Heart left ventricle (tissue), 16 donors: Measurements from ENCODE around the gene A2M. TPM values are rescaled to one million over a fixed set of nuclear protein-coding genes. Genes with fewer than 3 reads are reported as not detected.
"Not testable (repeated sequence)": the region's sequence is repeated elsewhere in the genome, so short reads cannot be mapped to it uniquely, and the experiment has no call there.

ENCODE experiments used
- ATAC-seq, 4 donors: fragments of 200-7000 bp; cut with Tn5 transposase; one replicate each; pipeline ENCODE4 v1.9.1; 2020 to 2022; ENCODE audit warnings: moderate library complexity in 4 of 4, mild to moderate bottlenecking in 3 of 4, moderate number of reproducible peaks in 1 of 4
- DNase-seq, 5 donors: peaks; one replicate each; pipeline ENCODE4 v3.0.0-alpha.2; 2020
- H3K27ac ChIP-seq, 12 donors: fragments of 200-600 bp; sonication (generic) in 4 of 12; one replicate each; pipeline versions ENCODE4 v1.5.0 to v1.8.0; 2016 to 2022; ENCODE audit warnings: mild to moderate bottlenecking in 2 of 12
- H3K27me3 ChIP-seq, 9 donors: fragments of 200-600 bp; sonication (generic) in 2 of 9; one replicate each; pipeline versions ENCODE4 v1.5.1 to v1.8.0; 2016 to 2022; ENCODE audit warnings: mild to moderate bottlenecking in 3 of 9
- H3K36me3 ChIP-seq, 9 donors: fragments of 200-600 bp; sonication (generic) in 2 of 9; one replicate each; pipeline versions ENCODE4 v1.5.0 to v1.8.0; 2018 to 2022; ENCODE audit warnings: mild to moderate bottlenecking in 2 of 9
- H3K4me1 ChIP-seq, 12 donors: fragments of 200-600 bp; sonication (generic) in 4 of 12; one replicate each; pipeline versions ENCODE4 v1.5.0 to v1.8.0; 2016 to 2022; ENCODE audit warnings: mild to moderate bottlenecking in 3 of 12
- H3K4me3 ChIP-seq, 12 donors: fragments of 200-600 bp; sonication (generic) in 4 of 12; one replicate each; pipeline versions ENCODE4 v1.5.0 to v1.8.0; 2017 to 2022; ENCODE audit warnings: mild to moderate bottlenecking in 9 of 12, moderate library complexity in 4 of 12
- H3K9me3 ChIP-seq, 12 donors: fragments of 200-600 bp; sonication (generic) in 4 of 12; one replicate each; pipeline versions ENCODE4 v1.5.0 to v1.8.0; 2016 to 2022; ENCODE audit warnings: mild to moderate bottlenecking in 1 of 12
- POLR2A ChIP-seq, 2 donors: fragments of 450-650 bp; IDR thresholded peaks; one replicate each; pipeline ENCODE4 v1.6.1; 2017; ENCODE audit warnings: antibody characterized with exemption in 2 of 2, mild to moderate bottlenecking in 2 of 2, moderate library complexity in 2 of 2
- WGBS, 4 donors: extraction: QIAGEN DNeasy Blood & Tissue Kit in 2 of 4; methylation state at CpG; one replicate each; pipeline versions ENCODE4 v1.1.5 to v1.1.7; 2013 to 2018; 5-methylcytosine and 5-hydroxymethylcytosine counted together
- intact Hi-C, 10 donors: fragments of 100-400 bp; cut with DNase I; formaldehyde crosslinking; loops; one replicate each; pipeline versions ENCODE4 v1.11.1 to v1.14.2; 2022
- polyA plus RNA-seq, 2 donors: library from polyadenylated mRNA; stranded (reverse); fragments of 200-250 nt; gene quantifications; one replicate each; pipeline ENCODE4 v1.2.3, GENCODE V29; 2013
- total RNA-seq, 9 donors: library from RNA; depleted of rRNA in 2 of 9; stranded (reverse); fragments of >200 nt in 2 of 9; fragmentation: NEBNext Ultra II Directional in 3 of 9; extraction: Animal tissue kit (Norgen Biotek cat#: 25700) in 3 of 9; gene quantifications; one replicate each; pipeline versions ENCODE4 v1.1.0 to v1.2.4, GENCODE V29; 2016 to 2023
- TF ChIP-seq, protein P1 (sequence below), 12 donors: fragments of 200-600 bp; sonication (generic) in 4 of 12; IDR thresholded peaks; one replicate each; pipeline versions ENCODE4 v1.5.0 to v1.8.0; 2018 to 2022; ENCODE audit warnings: antibody characterized with exemption in 12 of 12, mild to moderate bottlenecking in 5 of 12
- donor health status: ischemic (EF 13 %, LVEDD 7.1; RV severe dilation, severe dysfunction).
- donor health status: healthy with polysubstance abuse.
- donor health status: DM: no; HTN: yes; CAD: no.
- donor health status: DM: no; HTN: no; CAD: no.
- donor health status: ischemic (EF 25% LVEDD 6.9; RV normal size, moderate dysfunction).
- donor health status: ischemic (EF 25% LVEDD 5.7; RV mildly dilated, moderate dysfunction).
- donor health status: healthy.
- donor health status: DM: yes; HTN: yes; CAD: no.
- donor health status: ischemic (EF 35%, LVEDD 5.7; RV mildly dilated, moderate dysfunction).
- donor health status: nonischemic (EF 11% LVEDD 7.7; RV severe dilation, severe dysfunction).
- donor health status: DM: yes; HTN: yes; CAD: no.
- donor health status: PGD.
- donor health status: ischemic (EF 29% LVEDD 5.4; RV normal size, mild dysfunction).
- donor health status: nonischemic (EF 23%, LVEDD 6.1; RV moderate dilation, normal function).

Gene A2M
- total and polyA plus RNA-seq, 11 donors: 133 to 1,706 (median 385) TPM

- intact Hi-C loops: no loop called here
- H3K4me1 ChIP-seq: no peaks in the 10 kb centered on the region
- ATAC-seq: no peak
- peaks cover 0 to 41% (median 11%) of the 10 kb centered on the region in 12 donors for H3K9me3 ChIP-seq
- H3K27ac ChIP-seq: no peak overlapping the region
- WGBS, 4 donors: 87 to 96% (median 92%) methylated on average over 3 of the region's 3 CpGs
- no peaks in the 10 kb centered on the region for H3K36me3 ChIP-seq
- H3K27me3 ChIP-seq: no peaks in the 10 kb centered on the region
- no peak for DNase-seq
- H3K4me3 ChIP-seq: no peak overlapping the region
- TF ChIP-seq, protein P1, sequence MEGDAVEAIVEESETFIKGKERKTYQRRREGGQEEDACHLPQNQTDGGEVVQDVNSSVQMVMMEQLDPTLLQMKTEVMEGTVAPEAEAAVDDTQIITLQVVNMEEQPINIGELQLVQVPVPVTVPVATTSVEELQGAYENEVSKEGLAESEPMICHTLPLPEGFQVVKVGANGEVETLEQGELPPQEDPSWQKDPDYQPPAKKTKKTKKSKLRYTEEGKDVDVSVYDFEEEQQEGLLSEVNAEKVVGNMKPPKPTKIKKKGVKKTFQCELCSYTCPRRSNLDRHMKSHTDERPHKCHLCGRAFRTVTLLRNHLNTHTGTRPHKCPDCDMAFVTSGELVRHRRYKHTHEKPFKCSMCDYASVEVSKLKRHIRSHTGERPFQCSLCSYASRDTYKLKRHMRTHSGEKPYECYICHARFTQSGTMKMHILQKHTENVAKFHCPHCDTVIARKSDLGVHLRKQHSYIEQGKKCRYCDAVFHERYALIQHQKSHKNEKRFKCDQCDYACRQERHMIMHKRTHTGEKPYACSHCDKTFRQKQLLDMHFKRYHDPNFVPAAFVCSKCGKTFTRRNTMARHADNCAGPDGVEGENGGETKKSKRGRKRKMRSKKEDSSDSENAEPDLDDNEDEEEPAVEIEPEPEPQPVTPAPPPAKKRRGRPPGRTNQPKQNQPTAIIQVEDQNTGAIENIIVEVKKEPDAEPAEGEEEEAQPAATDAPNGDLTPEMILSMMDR (IDR thresholded peaks at IDR 0.05): no peak
- TF ChIP-seq POLR2A (IDR thresholded peaks at IDR 0.05): no peak
Measured at GRCh38 chr12:9143929-9144729, 28.4 kb upstream of the A2M start.

DNA sequence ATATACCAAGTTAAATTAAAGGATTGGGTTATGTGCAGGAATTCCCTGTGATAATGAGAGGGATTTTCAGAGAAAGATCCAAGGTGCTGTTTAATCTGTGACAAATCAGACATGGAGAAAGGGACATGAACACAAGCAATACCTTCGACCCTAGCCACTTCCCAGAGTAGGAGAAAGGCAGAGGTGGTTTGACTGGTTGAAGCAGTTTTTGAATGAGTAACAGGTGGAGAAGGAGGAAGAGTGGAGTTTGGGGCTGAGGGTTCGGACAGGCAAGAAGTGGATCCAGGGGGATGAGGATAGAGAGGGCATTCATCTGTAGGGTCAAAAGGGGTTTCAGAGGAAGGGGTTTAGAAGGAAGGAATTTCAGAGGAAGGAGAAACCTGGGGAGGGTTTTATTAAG, 27.4 kb upstream of the A2M start:
- no peak for TF ChIP-seq POLR2A (IDR thresholded peaks at IDR 0.05)
- TF ChIP-seq, protein P1 (IDR thresholded peaks at IDR 0.05): no peak
- H3K4me1 ChIP-seq: no peaks in the 10 kb centered on the region
- no peak overlapping the region for H3K27ac ChIP-seq
- intact Hi-C loops: no loop called here
- 70 to 93% (median 87%) methylated on average over 2 of the region's 2 CpGs for WGBS, 4 donors
- no peak for DNase-seq
- H3K4me3 ChIP-seq: no peak overlapping the region
- H3K27me3 ChIP-seq: no peaks in the 10 kb centered on the region
- no peaks in the 10 kb centered on the region for H3K36me3 ChIP-seq
- ATAC-seq: no peak
- peaks cover 0 to 43% (median 11%) of the 10 kb centered on the region in 12 donors for H3K9me3 ChIP-seq

GRCh38 chr12:9139588-9140290, 24.0 kb upstream of the A2M start:
- intact Hi-C loops, H3K36me3 ChIP-seq, H3K27ac ChIP-seq, DNase-seq, H3K27me3 ChIP-seq, H3K4me3 ChIP-seq, H3K4me1 ChIP-seq, ATAC-seq: not testable (repeated sequence)
- peaks cover 0 to 33% (median 6%) of the 10 kb centered on the region in 12 donors for H3K9me3 ChIP-seq
- 49 to 65% (median 54%) methylated on average over 2 of the region's 2 CpGs for WGBS, 4 donors

DNA sequence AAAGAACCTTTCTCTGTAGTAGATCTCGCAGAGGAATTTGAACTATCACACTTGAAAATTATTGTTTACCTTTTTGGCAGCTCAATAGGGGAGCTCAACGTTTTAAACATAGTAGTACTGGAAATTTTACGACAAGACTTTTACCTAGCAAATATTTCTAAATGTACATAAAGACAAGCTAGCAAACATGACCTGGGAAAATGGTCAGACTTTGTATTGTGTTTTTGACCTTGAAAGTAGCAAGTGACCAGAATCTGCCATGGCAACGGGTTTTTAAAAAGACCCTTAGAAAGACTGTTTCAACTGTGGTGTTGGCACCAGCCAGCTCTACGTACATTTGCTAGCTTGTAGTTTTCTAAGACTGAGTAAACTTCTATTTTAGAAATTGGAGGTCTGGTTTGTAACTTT, 20.2 kb upstream of the A2M start:
- TF ChIP-seq, protein P1 (IDR thresholded peaks at IDR 0.05): no peak
- no peak for TF ChIP-seq POLR2A (IDR thresholded peaks at IDR 0.05)
- no peaks in the 10 kb centered on the region for H3K4me1 ChIP-seq
- WGBS, 4 donors: 92 to 96% (median 93%) methylated on average over 5 of the region's 5 CpGs
- H3K27ac ChIP-seq: no peak overlapping the region
- H3K4me3 ChIP-seq: no peak overlapping the region
- intact Hi-C loops: no loop called here
- ATAC-seq (no peak), DNase-seq (no peak)
- H3K27me3 ChIP-seq: no peaks in the 10 kb centered on the region
- peaks cover 0 to 20% (median 0%) of the 10 kb centered on the region in 12 donors for H3K9me3 ChIP-seq
- H3K36me3 ChIP-seq: no peaks in the 10 kb centered on the region
